Vagina (tissue), 2 donors: Measurements from ENCODE around the gene CAMSAP2.

Experiments
- CTCF ChIP-seq, 3 experiments: fragments of 450-650 bp in 2 of 3; fragments of 200-600 bp in 1 of 3; sonication (generic) in 1 of 3; IDR thresholded peaks; one replicate each; pipeline ENCODE4 v1.5.1; 2017 to 2019; ENCODE audit warnings: antibody characterized with exemption in 3 of 3, mild to moderate bottlenecking in 2 of 3, moderate library complexity in 2 of 3
- POLR2A ChIP-seq, 2 donors: fragments of 450-650 bp; IDR thresholded peaks; one replicate each; pipeline ENCODE4 v1.6.1; 2017; ENCODE audit warnings: antibody characterized with exemption in 2 of 2, mild to moderate bottlenecking in 2 of 2, moderate library complexity in 2 of 2
- POLR2AphosphoS5 ChIP-seq, 2 donors: sonication (generic); formaldehyde crosslinking; IDR thresholded peaks; one replicate each; pipeline ENCODE4 v1.9.0; 2017; ENCODE audit warnings: antibody characterized with exemption in 2 of 2, mild to moderate bottlenecking in 2 of 2, low read depth in 1 of 2; ENCODE audit not compliant: insufficient read depth in 1 of 2

- TF ChIP-seq POLR2A (IDR thresholded peaks at IDR 0.05) = no peak
- no peak for TF ChIP-seq CTCF (IDR thresholded peaks at IDR 0.05)
- no peak for TF ChIP-seq POLR2AphosphoS5 (IDR thresholded peaks at IDR 0.05; ENCODE audit: insufficient read depth in 1 of 2, low read depth in 1 of 2)
Observed at GRCh38 chr1:200755456-200755855, 16.8 kb downstream of the CAMSAP2 start.
